Measurements from ENCODE around the gene MVB12B.

The MVB12B gene

DNA sequence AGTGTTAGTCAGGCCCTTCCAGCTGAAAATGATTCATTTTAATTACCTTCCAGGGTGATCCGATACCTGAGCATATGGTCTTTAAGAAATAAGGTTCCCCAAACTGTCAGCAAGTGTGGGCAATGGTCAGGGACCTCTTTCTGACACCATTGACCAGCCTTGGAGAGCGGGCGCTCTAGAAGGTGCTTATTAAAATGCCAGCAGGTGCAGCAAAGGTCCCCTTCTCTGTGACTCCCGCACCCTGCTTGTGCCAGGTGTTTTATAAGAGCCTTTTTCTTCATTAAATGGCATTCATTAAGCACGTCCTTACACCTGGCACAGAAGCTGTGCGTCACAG lies 85.3 kb downstream of the MVB12B start:
- DNase-seq: peak; percentile 48

DNA sequence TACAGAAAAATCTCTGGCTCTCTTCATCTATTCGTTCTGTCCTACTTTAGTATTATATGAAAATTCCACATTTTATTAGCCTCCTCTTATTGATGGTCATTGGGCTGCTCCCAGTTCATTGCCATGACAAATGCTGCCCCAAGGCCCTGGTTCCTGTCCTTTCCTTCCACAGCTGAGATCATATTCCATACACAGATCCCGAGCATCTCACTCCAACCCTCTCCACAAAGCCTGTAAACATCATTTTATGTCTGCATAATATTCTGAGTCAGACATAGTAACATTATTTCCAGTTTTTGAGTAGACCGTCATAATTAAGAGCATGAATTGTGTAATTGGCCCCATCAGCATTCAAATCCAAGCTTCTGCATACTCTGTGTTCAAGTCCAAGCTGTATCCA lies 86.3 kb downstream of the MVB12B start:
- no peak for DNase-seq

DNA sequence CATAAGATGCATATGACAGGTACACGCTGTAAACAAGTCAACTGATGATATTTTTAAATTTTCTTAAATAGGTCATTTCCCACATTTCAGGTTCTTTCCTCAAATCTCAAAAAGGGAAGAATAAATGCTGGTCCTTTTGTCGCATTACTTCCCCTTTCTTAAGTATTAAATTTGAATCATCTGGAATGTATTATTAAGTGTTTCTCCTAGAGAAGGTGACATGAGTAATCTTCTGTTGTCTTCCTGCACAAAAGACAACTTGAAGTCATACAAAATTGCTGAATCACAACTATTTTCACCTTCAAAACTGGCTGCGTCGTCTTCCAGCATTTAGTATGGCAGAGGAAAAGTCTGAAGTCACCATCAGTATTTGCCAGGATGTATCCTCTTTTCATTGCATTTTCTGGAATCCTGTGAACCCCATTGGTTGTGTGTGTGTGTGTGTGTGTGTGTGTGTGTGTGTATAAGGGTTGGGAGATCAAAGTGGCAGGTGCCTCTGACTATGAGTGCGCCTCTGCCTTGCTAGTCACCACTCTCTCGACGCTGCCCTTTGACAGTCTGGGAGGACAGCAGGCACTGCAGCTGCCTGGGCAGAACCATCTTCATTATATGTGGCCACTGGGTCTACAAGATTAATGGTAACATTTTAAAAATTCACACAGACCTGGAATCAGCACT lies 86.9 kb downstream of the MVB12B start:
- DNase-seq: no peak

DNA sequence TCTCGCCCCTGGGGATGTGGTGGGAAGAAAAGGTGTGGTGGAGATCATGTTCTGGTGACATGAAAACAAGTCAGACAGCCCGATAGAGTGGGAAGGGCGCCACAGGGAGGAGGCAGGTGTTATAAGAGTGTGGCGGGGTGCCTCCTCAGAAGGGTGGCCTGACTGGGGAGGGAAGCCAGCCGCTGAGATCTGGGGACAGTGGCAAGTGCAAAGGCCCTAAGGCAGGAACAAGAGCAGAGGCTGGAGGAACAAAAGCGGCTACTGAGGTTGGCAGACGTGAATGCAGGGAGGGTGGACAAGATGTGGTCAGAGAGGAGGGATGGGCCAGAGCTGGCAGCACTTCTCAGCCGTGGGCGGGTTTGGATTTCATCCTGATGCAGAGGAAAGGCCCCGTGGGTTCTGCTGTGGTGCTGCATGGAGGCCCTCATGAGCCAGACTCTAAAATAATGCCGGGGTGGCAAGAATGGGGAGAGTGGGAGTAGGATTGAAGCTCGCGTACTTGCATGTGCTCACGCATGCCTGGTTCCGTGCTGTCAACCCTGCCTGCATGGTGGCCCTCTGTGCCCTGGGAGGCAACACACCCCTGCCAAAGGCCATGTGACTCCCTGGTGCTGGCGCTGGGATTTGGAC lies 89.2 kb downstream of the MVB12B start:
- no peak for DNase-seq

DNA sequence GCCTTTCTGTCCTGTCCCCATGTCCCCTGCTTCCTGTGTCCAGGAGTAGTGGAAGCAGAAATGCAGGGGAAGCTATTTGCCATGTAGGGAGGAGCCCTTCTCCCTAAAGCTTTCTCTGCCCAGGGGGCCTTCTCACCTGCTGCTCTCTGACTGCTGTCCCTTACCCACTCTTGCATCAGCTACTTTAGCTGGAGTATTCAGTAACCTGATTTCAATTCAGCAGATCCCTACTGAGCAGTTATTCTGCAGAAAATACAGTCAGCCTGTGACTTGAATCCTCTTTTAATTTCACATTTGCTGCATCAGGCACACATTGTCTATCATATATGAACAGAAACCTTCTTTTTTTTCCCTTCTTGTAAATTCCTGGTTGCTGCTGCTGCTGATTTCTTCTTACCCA lies 90.4 kb downstream of the MVB12B start:
- no peak for DNase-seq

DNA sequence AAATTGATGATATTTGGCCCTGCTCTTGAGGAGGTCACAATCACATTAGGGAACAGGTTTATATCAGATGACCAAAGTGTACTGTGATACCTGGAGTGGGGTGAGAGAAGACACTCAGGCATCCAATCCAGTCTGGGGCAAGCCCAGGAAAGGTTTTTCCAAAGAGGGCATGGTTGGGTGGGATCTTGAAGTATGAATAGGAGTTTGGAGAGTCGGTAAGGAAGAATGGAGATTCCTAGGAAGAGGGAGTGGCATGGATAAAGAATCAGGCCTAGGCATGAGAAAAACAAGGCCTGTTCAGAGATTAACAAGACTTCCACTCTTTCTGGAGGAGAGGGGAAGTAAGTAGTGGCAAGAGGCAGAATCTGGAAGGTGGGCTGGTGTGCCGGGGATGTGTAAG lies 91.1 kb downstream of the MVB12B start:
- no peak for DNase-seq

DNA sequence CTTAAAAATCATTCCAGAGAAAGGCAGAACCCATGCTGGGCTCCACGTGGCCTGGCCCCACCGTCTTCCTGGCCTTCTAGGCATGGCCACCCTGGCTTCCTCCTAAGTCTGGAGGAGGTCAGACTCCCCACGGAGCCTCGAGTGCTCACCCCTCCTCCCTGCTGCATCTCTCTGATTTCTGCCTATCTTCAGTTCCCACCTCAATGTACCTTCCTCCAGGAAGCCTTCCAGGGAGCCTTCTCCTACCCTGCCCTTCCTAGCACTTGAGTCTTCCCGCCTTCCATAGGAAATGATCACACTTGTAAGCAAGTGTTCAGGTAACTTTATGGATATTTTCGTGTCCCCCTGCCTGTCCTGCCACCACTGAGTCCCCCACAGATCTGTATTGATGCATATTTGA lies 92.0 kb downstream of the MVB12B start:
- no peak for DNase-seq

DNA sequence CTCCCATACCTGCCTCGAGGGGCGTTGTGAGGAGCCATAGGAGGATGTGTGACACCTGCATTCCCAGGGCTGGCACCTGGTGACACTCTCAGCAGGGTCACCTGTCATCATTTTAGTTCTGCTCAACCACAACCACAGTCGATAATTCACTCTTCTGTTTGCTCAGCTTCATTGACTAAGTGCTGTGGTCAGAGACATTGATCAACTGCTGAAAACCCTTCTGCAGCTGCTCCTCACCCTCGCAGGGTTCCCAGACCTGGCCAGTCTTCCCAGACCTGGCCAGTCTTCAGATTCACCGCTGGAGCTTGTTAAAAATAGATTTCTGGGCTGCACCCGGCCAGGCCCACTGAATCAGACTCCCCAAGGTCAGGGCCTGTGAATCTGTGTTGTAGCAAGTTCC lies 92.8 kb downstream of the MVB12B start:
- peak; percentile 90 for DNase-seq

DNA sequence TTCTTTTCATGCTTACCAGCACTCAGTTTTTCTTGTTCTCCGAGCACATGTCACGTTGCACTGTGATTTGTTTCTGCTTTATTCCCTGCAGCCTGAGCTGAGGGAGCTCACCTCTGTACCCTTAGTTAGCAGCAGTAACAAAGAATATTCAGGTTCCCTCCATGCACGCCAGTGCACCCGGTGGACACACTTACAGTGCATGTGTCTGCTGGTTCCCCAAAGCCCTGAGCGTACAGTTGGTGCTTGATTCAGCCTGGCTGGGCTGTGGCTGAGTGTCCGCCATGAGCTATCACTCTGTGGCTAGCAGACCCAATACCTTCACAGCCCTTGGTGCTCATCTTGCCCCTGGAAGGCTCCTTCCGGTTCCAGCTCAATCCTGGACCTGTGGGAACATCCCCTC lies 93.5 kb downstream of the MVB12B start:
- no peak for DNase-seq

DNA sequence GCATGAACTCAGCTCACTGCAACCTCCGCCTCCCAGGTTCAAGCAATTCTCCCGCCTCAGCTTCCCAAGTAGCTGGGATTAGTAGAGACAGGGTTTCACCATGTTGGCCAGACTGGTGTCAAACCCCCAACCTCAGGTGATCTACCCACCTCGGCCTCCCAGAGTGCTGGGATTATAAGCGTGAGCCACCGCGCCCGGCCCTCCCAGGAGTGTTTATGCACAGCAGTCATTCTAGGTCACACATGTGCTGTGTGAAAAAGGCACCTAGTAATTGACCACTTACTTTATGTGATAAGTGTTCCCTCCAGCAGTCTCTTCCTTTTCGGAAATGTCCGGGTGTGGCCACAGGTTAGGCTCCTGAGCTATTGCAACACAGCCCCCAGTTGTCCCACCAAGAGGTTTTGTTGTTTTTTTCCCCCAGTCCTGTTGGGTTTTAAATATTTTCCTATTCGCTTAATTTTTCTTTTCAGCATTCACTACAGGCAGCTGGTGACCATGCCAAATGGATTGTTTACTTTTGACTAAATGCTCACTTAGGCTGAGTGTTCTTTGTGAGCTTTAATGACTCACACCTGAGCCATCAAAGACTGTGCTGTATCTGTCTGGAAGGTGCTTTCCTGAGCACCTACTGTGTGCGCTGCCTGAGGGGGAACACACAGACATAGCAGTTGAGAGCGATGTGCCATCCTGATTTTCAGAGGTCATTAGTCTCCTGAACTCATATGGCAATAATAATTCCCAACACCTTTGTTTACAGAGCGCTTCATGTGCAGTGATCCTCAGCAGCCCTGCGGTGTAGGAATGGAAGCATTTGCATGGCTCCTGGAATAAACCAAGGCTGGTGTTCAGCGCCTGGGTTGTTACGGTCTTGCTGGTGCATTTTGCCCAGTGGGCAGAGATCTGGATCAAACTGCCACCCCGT lies 94.3 kb downstream of the MVB12B start:
- DNase-seq: peak; percentile 95

DNA sequence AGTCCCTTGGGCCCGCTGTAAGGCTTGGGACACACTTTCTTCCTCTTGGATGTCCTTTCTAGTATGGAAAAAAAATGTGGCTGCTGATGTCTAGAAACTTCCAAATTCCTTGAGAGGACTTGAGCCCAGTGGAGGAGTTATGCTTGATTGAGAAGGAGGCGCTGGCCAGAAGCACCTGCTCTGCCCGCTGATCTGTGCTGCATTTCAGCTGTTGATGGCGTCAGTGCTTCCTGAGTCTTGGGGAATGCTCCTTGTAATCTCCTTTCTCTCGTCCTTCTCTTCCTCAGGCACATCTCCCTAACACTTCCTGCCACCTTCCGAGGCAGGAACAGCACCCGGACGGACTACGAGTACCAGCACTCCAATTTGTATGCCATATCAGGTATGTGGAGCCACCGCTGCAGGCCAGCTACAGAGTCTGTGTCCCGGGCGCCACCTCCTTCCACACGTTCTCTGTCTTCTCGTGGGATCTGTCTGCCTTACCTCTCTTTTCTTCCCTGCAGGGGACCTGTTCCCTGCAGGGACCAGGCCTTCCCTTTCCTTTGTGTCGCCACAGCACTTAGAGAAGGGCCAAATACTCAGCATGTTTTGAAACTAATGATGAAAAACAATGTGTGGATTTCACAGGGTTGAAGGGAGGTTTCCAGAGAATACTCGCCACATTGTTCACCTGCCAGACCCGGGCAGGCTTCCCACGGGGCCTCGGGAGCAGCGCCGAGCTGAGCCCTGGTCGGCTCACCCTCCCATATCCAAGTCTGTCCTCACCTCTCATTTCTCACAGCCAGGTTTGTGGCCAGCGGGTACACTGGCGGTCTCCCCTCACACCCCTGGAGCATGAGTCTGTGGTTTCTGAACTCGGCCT lies 95.2 kb downstream of the MVB12B start:
- DNase-seq: no peak

DNA sequence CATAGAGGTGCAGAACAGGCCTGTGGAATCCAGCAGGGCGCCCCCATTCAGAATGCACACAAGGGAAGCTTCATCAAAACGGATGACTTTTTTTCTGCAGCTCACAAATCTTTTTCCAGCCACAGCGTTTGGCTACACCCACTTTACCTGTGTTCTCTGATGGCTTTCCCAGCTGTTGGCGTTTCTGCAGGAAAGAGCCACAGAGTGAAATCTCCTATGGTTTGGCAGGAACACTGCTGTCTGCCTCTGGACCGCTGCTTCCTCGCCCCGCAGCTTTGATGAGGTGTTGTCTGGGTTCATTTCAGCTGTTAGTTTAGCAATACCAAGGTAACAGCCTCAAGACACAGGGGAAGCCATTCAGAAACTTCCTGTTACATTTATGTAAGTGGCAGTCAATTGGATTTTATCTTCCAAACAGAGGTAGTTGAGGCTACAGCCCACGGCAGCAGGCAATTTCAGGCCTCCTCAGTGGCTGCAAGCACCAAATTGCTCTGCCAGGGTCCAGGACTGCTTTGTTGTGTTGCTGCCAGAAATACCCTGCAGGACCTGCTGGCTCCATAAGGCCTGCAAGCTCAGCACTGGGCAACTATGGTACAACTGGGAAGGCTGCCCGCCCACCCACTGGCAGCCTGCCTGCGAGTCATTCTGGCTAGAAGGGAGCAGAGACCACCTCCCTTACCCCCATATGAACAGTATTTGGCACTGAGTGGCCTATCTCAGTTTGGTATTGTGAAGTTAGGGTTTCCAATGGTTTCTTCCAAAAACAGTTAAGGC lies 96.7 kb downstream of the MVB12B start:
- no peak for DNase-seq

DNA sequence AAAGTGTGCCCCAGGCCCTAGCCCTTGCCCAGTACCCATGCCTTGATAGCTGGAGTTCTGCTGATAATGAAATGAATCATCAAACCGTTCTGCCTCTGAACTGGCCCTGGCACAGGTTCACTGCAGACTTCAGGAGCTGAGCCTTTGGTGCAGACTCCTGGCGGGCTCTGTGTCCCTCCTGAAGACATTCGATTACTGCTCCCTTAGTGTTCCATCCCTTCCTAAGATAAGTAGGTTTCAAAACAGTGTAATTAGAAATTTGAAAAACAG lies 97.2 kb downstream of the MVB12B start:
- no peak for DNase-seq

DNA sequence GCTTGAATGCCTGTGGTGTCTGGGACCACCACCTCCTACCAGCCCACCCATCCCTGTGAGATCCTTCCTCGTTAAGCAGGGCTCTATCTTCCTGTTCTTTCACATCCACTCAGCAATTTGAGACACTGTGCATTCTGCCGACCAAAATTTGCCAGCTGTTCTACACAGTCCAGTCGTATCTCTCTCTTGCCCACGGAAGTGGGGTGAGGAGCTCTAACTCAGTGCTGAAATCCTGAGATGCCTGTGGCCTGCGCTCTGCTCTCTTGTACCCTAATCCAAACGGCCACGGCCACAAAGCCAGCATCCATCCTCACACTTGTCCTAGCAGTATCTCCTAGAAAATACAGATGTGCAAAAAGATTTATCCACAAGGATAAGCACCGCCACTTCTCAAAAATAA lies 97.9 kb downstream of the MVB12B start:
- DNase-seq: no peak

DNA sequence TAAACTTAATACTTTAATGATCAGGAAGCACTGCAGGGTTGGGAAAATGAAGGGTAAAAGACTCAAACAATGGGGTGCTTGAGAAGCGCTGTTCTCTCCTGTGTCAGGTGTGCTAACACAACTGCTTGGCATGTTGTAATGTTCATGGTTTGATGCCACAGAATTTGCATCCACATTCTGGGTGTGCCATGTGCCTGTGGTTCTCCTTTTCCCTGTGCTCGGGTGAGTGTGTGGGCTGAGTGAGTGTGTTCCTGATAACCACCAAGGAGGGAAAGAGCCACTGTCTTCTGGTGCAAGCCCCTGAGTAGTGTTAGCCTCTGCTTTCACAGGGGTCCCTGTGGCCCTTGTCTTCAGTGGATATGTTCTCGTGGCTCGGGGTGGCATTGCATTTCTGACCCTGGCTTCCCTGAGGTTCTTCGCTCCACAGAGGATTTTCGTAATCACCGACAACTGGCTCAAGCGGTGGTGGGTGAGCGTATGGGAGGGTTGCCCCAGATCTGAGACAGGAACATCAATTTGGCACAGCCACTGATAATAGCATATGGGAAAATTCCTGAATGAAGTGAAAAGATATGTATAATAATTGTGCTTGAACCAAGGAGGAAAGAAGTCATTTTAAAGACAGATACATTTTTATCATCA lies 102.0 kb downstream of the MVB12B start:
- no peak for DNase-seq

DNA sequence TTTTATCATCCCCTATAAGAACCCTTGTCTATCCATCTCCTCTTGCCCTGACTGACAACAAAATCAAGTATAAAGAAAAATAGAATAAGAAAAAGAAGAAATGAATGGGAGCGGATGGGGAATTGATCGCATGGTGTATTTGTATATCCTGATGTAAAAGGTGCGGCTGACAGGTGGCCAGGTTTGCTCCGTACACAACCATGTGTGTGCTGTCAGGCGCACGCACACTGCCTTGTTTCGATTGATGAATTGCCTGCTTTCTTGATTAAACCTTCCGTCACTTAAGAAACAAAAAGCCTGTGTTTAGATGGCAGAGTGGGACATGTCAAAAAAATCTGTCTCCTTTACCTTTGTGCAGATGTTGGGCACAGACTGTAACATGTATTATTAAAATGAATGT lies 102.6 kb downstream of the MVB12B start:
- no peak for DNase-seq

DNA sequence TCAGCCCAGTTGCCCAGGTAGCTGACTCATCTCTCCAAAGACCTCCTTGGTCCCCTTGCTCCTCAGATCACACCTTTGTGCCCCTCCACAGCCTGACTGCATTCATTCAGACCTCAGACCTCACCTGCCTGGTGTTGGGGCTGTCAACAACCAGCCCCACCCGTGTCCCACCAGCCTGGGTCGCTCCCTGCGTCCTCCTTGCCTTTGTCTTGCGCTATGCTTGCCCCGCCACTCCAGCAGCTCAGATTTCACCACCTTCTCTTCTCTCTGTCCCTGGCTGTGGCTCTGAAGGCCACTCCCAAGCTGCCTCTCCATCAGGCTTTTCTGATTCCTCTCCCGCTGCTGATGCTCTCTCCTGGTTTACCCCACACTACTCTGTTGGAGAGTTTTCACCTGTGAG lies 103.5 kb downstream of the MVB12B start:
- no peak for DNase-seq

DNA sequence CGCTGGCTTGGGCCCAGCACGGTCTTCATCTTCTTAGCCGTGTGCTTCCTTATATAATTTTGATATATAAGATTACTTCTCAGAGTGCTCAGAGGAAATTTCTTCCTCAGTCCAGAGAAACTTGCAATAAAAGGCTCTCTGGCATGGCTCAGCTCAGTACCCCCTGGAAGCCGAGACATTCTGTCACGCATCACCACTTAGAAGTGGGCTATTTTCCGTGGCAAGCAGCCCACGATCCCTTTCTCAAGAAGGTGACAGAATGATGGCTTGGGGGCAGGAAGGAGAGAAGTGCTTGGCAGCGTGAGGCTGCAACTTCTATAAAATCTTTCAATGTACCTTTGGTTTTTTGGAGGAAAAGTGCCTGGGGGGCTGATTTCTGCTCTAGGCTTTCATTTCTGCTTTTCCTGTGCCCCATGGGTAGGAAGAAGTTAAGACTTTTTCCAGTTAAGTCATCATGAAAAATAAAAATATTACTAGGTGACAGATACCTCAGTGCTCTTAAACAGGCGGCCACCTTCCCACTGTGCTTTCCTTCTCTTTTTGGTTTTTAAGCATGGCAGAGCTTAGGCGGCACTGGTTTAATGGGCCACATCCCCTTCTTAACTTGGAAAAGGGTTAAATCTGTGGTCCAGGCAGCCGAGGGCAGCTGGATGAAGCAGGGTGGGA lies 104.6 kb downstream of the MVB12B start:
- no peak for DNase-seq

DNA sequence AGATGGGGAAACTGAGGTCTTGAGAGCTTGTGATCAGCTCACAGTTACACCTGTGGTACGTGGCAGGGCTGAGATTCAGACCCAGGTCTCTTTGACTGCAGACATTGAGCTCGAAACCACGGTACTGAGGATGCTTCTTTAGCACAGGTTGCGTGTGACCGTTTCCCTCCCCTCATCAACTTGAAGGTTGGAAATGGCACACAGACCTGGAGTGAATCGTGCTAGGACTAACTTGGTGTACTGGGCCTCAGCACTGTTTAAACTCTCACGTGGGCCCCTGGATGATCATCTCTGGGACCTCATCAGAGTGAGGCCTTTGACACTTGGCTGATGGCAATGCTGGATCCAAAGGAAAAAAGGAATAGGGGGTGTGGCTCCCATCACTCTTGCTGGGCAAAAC lies 106.0 kb downstream of the MVB12B start:
- DNase-seq: no peak

DNA sequence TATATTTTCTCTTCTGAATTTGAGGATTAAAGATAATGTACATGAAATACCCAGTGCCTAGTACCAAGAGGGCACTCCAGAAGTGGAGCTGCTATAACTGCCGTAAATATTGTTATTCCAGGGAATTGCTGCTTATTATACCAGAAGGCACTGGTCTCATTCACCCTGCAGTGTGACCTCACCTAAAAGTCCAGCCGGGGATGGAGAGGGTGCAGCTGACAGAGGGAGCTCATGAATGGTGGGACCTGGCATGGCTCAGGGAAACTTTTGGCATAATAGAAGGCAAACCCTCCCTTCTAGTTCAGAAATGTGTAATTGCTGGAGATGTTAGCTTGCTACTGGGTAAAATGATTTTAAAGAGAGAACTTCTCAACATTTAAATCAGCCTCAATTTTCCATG lies 108.5 kb downstream of the MVB12B start:
- no peak for DNase-seq

DNA sequence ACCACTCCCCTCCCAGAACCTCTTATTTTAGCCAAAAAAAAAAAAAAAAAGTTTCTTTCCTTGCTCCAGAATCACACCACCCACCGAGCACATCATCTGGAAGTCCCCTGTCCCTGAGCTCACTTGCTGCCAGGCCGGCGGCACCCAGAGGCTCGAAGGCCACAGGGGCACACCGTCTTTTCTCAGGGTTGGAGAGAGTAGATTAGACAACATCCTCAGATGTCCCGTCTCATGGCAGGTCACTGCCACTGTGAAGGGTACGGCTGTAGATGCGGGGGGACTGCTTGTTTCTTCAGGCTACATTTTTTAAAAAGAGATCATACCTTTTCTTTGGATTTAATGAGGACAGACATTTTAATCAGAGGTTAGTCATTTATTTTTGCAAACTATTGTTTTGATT lies 109.0 kb downstream of the MVB12B start:
- no peak for DNase-seq

Data from NCI-H748 treated with DMSO at 0.1 percent for 48 hours (cell line).